Stimulated activated CD4-positive, alpha-beta T cell treated with anti-CD3 and anti-CD28 coated beads, Interleukin-1b, Interleukin-23, amount 100 ng/mL, for 1 hour (primary cell): ENCODE results near the gene ABCB7.
"Not testable (repeated sequence)": the region's sequence is repeated elsewhere in the genome, so short reads cannot be mapped to it uniquely, and the experiment has no call there.

Experiments used
- DNase-seq, 2 donors: peaks; one replicate each; pipeline ENCODE4 v3.0.0-alpha.2; 2020; ENCODE audit warnings: low read depth in 2 of 2

Gene ABCB7

GRCh38 chrX:75096331-75096730 is 59.8 kb downstream of the ABCB7 start:
- DNase-seq: no peak

GRCh38 chrX:75086731-75087195 is 69.3 kb downstream of the ABCB7 start:
- no peak for DNase-seq

- no peak for DNase-seq
Observed at GRCh38 chrX:75084757-75085156, 71.3 kb downstream of the ABCB7 start.

- DNase-seq: no peak
Observed at GRCh38 chrX:75076429-75076828, 79.7 kb downstream of the ABCB7 start.

DNA sequence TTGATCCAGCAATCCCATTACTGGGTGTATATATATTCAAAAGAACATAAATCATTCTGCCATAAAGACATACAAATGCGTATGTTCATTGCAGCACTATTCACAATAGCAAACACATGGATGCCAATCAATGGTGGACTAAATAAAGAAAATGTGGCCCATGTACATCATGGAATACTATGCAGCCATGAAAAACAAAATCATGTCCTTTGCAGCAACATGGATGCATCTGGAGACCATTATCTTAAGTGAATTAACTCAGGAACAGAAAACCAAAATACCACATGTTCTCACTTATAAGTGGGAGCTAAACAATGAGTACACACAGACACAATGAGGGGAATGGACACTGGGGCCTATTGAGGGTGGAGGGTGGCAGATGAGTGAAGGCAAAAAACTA is 81.6 kb downstream of the ABCB7 start:
- DNase-seq: no peak

DNA sequence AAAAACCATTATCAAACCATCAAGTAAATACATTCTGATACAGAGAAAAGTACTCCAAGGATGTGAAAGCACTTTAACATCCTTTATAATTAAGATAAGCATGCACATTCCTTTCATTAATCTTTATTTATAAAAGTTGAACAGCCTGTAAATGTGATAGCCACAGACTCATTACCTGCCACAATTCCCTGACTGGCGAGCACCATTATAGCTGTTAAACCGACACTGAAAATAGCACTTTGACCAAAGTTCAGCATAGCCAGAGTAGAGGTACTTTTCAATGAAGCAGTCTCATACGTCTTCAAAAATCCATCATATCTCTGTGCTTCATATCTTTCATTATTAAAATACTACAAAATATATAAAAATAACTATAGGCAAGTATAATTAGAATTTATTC is 84.7 kb downstream of the ABCB7 start:
- DNase-seq: no peak

DNA sequence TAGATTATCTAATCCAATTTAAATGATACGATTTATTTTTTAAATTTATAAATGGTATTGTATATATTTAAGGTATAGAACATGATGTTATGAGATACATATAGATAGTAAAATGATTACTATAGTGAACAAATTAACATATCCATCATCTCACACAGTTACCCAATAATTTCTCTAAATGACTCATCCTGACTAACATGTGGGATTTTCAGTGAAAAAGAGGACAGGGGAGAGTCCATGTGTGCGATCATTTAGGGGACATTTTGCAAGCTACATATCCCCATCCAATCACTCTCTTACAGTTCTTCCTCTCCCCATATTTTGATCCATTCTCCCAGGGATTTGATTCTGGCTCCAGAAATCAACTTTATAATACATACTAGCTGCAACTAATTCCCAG is 88.2 kb downstream of the ABCB7 start:
- no peak for DNase-seq

DNA sequence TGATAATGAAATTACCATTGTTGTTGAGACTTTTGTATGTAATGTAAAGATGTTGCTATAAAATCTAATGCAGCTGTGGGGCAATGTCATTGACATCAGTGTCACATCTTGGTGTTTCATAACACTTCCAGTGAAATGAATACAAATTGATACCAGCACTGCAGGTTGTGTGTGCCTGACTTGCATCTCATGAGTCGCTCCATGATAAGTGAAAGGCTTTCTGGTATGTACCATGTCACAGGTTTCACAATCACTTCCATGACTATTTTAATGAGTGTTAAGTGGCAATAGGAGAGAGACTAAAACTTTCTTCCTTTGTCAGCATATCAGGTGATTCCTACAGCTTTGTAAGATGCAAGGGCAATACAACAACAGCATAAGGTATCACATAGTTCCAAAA is 94.4 kb downstream of the ABCB7 start:
- DNase-seq: no peak

GRCh38 chrX:75051047-75051446 is 105.0 kb downstream of the ABCB7 start:
- no peak for DNase-seq

DNA sequence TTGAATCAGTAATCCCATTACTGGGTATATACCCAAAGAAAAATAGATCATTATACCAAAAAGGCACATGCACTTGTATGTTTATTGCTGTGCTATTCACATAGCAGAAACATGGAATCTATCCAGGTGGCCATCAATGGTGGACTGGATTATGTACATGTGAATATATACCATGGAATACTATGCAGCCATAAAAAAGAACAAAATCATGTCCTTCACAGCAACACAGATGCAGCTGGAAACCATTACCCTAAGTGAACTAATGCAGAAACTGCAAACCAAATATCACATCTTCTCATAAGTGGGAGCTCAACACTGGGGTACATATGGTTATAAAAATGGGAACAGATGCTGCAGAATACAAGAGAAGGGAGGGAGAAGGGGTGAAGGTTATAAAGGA is 110.7 kb downstream of the ABCB7 start:
- no peak for DNase-seq

- not testable (repeated sequence) for DNase-seq
Observed at GRCh38 chrX:75044142-75044541, 111.9 kb downstream of the ABCB7 start.

- DNase-seq: no peak
Observed at GRCh38 chrX:75038925-75039324, 117.2 kb downstream of the ABCB7 start.
